ENCODE data around the gene RAB3GAP1.

DNA sequence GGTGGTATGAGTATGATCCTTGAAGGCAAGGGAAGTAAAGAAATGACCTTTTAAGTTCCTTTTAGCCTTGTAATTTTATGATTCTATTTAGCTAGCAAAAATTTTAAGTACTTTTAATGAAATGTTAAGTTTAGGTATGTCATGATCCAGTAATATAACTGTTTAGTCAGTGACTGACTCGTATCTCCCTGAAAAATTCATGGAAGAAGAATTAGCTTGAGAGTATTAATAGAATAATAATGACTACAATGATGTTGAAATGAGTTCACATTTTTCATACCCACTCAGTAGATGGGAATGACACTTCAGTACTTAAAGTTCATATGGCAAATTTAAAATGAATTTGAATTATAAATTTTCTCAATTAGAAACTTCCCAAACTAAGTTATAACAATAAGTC, 14.6 kb downstream of the RAB3GAP1 start:
- TF ChIP-seq, protein P1, sequence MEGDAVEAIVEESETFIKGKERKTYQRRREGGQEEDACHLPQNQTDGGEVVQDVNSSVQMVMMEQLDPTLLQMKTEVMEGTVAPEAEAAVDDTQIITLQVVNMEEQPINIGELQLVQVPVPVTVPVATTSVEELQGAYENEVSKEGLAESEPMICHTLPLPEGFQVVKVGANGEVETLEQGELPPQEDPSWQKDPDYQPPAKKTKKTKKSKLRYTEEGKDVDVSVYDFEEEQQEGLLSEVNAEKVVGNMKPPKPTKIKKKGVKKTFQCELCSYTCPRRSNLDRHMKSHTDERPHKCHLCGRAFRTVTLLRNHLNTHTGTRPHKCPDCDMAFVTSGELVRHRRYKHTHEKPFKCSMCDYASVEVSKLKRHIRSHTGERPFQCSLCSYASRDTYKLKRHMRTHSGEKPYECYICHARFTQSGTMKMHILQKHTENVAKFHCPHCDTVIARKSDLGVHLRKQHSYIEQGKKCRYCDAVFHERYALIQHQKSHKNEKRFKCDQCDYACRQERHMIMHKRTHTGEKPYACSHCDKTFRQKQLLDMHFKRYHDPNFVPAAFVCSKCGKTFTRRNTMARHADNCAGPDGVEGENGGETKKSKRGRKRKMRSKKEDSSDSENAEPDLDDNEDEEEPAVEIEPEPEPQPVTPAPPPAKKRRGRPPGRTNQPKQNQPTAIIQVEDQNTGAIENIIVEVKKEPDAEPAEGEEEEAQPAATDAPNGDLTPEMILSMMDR (IDR thresholded peaks at IDR 0.05; ENCODE audit: borderline replicate concordance, extremely low read depth, low read length, poor library complexity, severe bottlenecking), result no peak
- no peak for TF ChIP-seq EZH2 (IDR thresholded peaks at IDR 0.05; ENCODE audit: borderline replicate concordance, low read depth, low read length, severe bottlenecking)

Data from DND-41 (cell line).